K562 (cell line): ENCODE data around the gene TMEM107. TPM values are rescaled to one million over a fixed set of nuclear protein-coding genes. Genes with fewer than 3 reads are reported as not detected.

Experiments
- CBX8 ChIP-seq: fragments of 200-600 bp; sonication (generic); IDR thresholded peaks from 2 replicates; pipeline ENCODE4 v1.6.1; 2012; ENCODE audit warnings: borderline replicate concordance, mixed run types, low read depth, mild to moderate bottlenecking, moderate library complexity, mixed read lengths, low read length, control low read depth, inconsistent platforms; ENCODE audit not compliant: poor library complexity, severe bottlenecking; ENCODE audit errors: extremely low read depth
- KDM2B ChIP-seq: fragments of 250-450 bp; sonication (Bioruptor Pico); IDR thresholded peaks from 2 replicates; pipeline ENCODE4 v1.8.0; 2021; ENCODE audit warnings: mild to moderate bottlenecking, moderate library complexity
- MECOM ChIP-seq: fragments of 250-450 bp; sonication (Bioruptor Pico); IDR thresholded peaks from 2 replicates; pipeline ENCODE4 v1.8.0; 2022; ENCODE audit warnings: inconsistent platforms
- MEIS2 ChIP-seq: fragments of 450-650 bp; IDR thresholded peaks from 2 replicates; pipeline ENCODE4 v1.6.1; 2014; ENCODE audit warnings: mild to moderate bottlenecking; ENCODE audit not compliant: partially characterized antibody
- MIER1 ChIP-seq: fragments of 450-650 bp; IDR thresholded peaks from 2 replicates; pipeline ENCODE4 v1.6.1; 2016; ENCODE audit warnings: antibody characterized with exemption, mild to moderate bottlenecking, low read depth
- NCOA2 ChIP-seq, 2 experiments: fragments of 450-650 bp; IDR thresholded peaks; 2 replicates each; pipeline ENCODE4 v1.6.1; 2018; ENCODE audit warnings: mild to moderate bottlenecking in 2 of 2, moderate library complexity in 1 of 2; ENCODE audit not compliant: partially characterized antibody in 2 of 2
- NR4A1 ChIP-seq, 2 experiments: fragments of 250-450 bp in 1 of 2; fragments of 450-650 bp in 1 of 2; sonication (Bioruptor Pico) in 1 of 2; IDR thresholded peaks; 2 replicates each; pipeline versions ENCODE4 v1.4.0 to v1.6.1; 2016 to 2020; ENCODE audit warnings: mild to moderate bottlenecking in 2 of 2, missing compliant biosample characterization in 1 of 2, missing genetic modification characterization in 1 of 2, moderate library complexity in 1 of 2
- PHB2 ChIP-seq: fragments of 450-650 bp; IDR thresholded peaks from 2 replicates; pipeline ENCODE4 v1.6.1; 2017; ENCODE audit warnings: low read depth
- PHF20 ChIP-seq: fragments of 450-650 bp; IDR thresholded peaks from 2 replicates; pipeline ENCODE4 v1.6.1; 2018; ENCODE audit not compliant: partially characterized antibody
- PPARD ChIP-seq: fragments of 250-450 bp; sonication (Bioruptor Pico); IDR thresholded peaks from 2 replicates; pipeline ENCODE4 v1.8.0; 2022; ENCODE audit warnings: inconsistent platforms, mild to moderate bottlenecking, moderate library complexity
- SNRNP70 ChIP-seq: fragments of 200-400 bp; formaldehyde crosslinking; optimal IDR thresholded peaks from 2 replicates; pipeline ENCODE3; 2017; ENCODE audit warnings: low read depth, low read length
- TBP ChIP-seq: optimal IDR thresholded peaks from 2 replicates; pipeline ENCODE3; 2011; ENCODE audit warnings: low read depth, low read length, improper control_type of control experiment
- ZFP36 ChIP-seq: fragments of 150-350 bp; IDR thresholded peaks from 2 replicates; pipeline ENCODE4 v1.6.1; 2018; ENCODE audit warnings: low read length, low read depth; ENCODE audit not compliant: partially characterized antibody
- ZKSCAN8 ChIP-seq: fragments of 200-800 bp; sonication (Bioruptor generic); IDR thresholded peaks from 2 replicates; pipeline ENCODE4 v1.6.1; 2016; ENCODE audit warnings: missing genetic modification characterization, missing compliant biosample characterization
- ZNF398 ChIP-seq: fragments of 250-450 bp; sonication (Bioruptor Pico); IDR thresholded peaks from 2 replicates; pipeline ENCODE4 v1.8.0; 2021; ENCODE audit warnings: moderate library complexity, mild to moderate bottlenecking, inconsistent platforms
- ZNF780A ChIP-seq: fragments of 250-450 bp; sonication (Bioruptor Pico); IDR thresholded peaks from 2 replicates; pipeline ENCODE4 v1.5.0; 2021; ENCODE audit warnings: mild to moderate bottlenecking
- polyA plus RNA-seq, 8 experiments: library from polyadenylated mRNA; depleted of rRNA in 4 of 8; stranded (reverse) in 5 of 8; unstranded in 3 of 8; fragments of >200 nt; fragmentation: Nextera tagmentation in 2 of 8; fragmentation: Illumina TruSeq in 1 of 8; extraction: Ambion mirVana in 2 of 8; extraction: Trizol in 1 of 8; gene quantifications; 2 replicates each; pipeline versions ENCODE4 v1.2.1 to v1.2.3, GENCODE V29; 2011 to 2014; ENCODE audit warnings: inconsistent platforms in 1 of 8, missing spikeins in 1 of 8
- total RNA-seq, 7 experiments: library from RNA; depleted of rRNA in 6 of 7; stranded (reverse); fragments of >200 nt in 6 of 7; fragmentation: Illumina TruSeq in 2 of 7; extraction: Trizol in 2 of 7; gene quantifications; 2 replicates each; pipeline versions ENCODE4 v1.2.1 to v1.2.3, GENCODE V29; 2011 to 2021; ENCODE audit warnings: low replicate concordance in 1 of 7
- TF ChIP-seq, protein P1 (sequence below): fragments of 450-650 bp; IDR thresholded peaks from 2 replicates; pipeline ENCODE4 v1.6.1; 2017; ENCODE audit warnings: antibody characterized with exemption, mild to moderate bottlenecking
- TF ChIP-seq, protein P2 (sequence below): fragments of 250-450 bp; sonication (Bioruptor Pico); IDR thresholded peaks from 2 replicates; pipeline ENCODE4 v1.5.0; 2021
- TF ChIP-seq, protein P3 (sequence below): fragments of 450-650 bp; IDR thresholded peaks from 2 replicates; pipeline ENCODE4 v1.6.1; 2017; ENCODE audit warnings: antibody characterized with exemption

TMEM107 gene
- total and polyA plus RNA-seq, 9 of the 15 experiments (the other 6 are each of a cell fraction or from before 2014, with no cell fraction given), result 7.1 to 26.2 (median 16.9) TPM

- TF ChIP-seq, protein P1, sequence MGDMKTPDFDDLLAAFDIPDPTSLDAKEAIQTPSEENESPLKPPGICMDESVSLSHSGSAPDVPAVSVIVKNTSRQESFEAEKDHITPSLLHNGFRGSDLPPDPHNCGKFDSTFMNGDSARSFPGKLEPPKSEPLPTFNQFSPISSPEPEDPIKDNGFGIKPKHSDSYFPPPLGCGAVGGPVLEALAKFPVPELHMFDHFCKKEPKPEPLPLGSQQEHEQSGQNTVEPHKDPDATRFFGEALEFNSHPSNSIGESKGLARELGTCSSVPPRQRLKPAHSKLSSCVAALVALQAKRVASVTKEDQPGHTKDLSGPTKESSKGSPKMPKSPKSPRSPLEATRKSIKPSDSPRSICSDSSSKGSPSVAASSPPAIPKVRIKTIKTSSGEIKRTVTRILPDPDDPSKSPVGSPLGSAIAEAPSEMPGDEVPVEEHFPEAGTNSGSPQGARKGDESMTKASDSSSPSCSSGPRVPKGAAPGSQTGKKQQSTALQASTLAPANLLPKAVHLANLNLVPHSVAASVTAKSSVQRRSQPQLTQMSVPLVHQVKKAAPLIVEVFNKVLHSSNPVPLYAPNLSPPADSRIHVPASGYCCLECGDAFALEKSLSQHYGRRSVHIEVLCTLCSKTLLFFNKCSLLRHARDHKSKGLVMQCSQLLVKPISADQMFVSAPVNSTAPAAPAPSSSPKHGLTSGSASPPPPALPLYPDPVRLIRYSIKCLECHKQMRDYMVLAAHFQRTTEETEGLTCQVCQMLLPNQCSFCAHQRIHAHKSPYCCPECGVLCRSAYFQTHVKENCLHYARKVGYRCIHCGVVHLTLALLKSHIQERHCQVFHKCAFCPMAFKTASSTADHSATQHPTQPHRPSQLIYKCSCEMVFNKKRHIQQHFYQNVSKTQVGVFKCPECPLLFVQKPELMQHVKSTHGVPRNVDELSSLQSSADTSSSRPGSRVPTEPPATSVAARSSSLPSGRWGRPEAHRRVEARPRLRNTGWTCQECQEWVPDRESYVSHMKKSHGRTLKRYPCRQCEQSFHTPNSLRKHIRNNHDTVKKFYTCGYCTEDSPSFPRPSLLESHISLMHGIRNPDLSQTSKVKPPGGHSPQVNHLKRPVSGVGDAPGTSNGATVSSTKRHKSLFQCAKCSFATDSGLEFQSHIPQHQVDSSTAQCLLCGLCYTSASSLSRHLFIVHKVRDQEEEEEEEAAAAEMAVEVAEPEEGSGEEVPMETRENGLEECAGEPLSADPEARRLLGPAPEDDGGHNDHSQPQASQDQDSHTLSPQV, result no peak
- TF ChIP-seq CBX8 (no peak), KDM2B (CRISPR knock-in tag) (no peak), PPARD (CRISPR knock-in tag) (no peak), ZNF398 (CRISPR knock-in tag) (no peak), ZNF780A (CRISPR knock-in tag) (no peak), PHB2 (no peak), SNRNP70 (no peak), ZFP36 (peak; percentile 66), NCOA2 (IDR thresholded peaks at IDR 0.05; ENCODE audit: partially characterized antibody in 2 of 2) (no peak), PHF20 (no peak), MEIS2 (peak; percentile 17), ZKSCAN8 (CRISPR knock-in tag) (no peak), TBP (no peak), MECOM (CRISPR knock-in tag) (no peak), MIER1 (no peak), NR4A1 (CRISPR knock-in tag; IDR thresholded peaks at IDR 0.05) (no peak), NR4A1 (tag; IDR thresholded peaks at IDR 0.05) (no peak)
- TF ChIP-seq, protein P2, sequence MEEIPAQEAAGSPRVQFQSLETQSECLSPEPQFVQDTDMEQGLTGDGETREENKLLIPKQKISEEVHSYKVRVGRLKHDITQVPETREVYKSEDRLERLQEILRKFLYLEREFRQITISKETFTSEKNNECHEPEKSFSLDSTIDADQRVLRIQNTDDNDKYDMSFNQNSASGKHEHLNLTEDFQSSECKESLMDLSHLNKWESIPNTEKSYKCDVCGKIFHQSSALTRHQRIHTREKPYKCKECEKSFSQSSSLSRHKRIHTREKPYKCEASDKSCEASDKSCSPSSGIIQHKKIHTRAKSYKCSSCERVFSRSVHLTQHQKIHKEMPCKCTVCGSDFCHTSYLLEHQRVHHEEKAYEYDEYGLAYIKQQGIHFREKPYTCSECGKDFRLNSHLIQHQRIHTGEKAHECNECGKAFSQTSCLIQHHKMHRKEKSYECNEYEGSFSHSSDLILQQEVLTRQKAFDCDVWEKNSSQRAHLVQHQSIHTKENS (CRISPR knock-in tag), result no peak
- TF ChIP-seq, protein P3, sequence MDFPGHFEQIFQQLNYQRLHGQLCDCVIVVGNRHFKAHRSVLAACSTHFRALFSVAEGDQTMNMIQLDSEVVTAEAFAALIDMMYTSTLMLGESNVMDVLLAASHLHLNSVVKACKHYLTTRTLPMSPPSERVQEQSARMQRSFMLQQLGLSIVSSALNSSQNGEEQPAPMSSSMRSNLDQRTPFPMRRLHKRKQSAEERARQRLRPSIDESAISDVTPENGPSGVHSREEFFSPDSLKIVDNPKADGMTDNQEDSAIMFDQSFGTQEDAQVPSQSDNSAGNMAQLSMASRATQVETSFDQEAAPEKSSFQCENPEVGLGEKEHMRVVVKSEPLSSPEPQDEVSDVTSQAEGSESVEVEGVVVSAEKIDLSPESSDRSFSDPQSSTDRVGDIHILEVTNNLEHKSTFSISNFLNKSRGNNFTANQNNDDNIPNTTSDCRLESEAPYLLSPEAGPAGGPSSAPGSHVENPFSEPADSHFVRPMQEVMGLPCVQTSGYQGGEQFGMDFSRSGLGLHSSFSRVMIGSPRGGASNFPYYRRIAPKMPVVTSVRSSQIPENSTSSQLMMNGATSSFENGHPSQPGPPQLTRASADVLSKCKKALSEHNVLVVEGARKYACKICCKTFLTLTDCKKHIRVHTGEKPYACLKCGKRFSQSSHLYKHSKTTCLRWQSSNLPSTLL, result peak; percentile 22; the same call in 1 of the 2 replicates
Observed at GRCh38 chr17:8153957-8154607, 22.1 kb downstream of the TMEM107 start (continued).
